Left ventricle myocardium inferior (tissue), 1 donor: Measurements from ENCODE around the gene TENT4B. TPM values are rescaled to one million over a fixed set of nuclear protein-coding genes. Genes with fewer than 3 reads are reported as not detected.

Experiments used
- DNase-seq: peaks from one replicate; pipeline ENCODE4 v3.0.0-alpha.2; 2020
- H3K27ac ChIP-seq: fragments of 200-600 bp; replicated peaks from 2 replicates; pipeline ENCODE4 v1.8.0; 2021
- H3K27me3 ChIP-seq: fragments of 200-600 bp; 2 replicates; pipeline ENCODE4 v1.8.0; 2021; ENCODE audit warnings: low read depth
- H3K36me3 ChIP-seq: fragments of 200-600 bp; 2 replicates; pipeline ENCODE4 v1.8.0; 2021
- H3K4me1 ChIP-seq: fragments of 200-600 bp; 2 replicates; pipeline ENCODE4 v1.8.0; 2021
- H3K4me3 ChIP-seq: fragments of 200-600 bp; 2 replicates; pipeline ENCODE4 v1.8.0; 2021; ENCODE audit warnings: mild to moderate bottlenecking, moderate library complexity
- H3K9me3 ChIP-seq: fragments of 200-600 bp; replicated peaks from 2 replicates; pipeline ENCODE4 v1.8.0; 2021
- CTCF ChIP-seq: fragments of 200-600 bp; IDR thresholded peaks from 2 replicates; pipeline ENCODE4 v1.8.0; 2021; ENCODE audit warnings: antibody characterized with exemption, mild to moderate bottlenecking, borderline replicate concordance
- intact Hi-C: fragments of 100-400 bp; cut with micrococcal nuclease; formaldehyde crosslinking; loops from one replicate; pipeline ENCODE4 v1.11.0; 2022
- total RNA-seq: library from RNA; stranded (reverse); fragmentation: NEBNext Ultra II Directional; extraction: Animal tissue kit (Norgen Biotek cat#: 25700); gene quantifications from one replicate; pipeline ENCODE4 v1.2.1, GENCODE V29; 2021
- donor health status: DM: no; HTN: yes; CAD: no; lungs with severe emphysema.

TENT4B gene
- total RNA-seq, 1 donor from 2014 or later, result 7.5 TPM

DNA sequence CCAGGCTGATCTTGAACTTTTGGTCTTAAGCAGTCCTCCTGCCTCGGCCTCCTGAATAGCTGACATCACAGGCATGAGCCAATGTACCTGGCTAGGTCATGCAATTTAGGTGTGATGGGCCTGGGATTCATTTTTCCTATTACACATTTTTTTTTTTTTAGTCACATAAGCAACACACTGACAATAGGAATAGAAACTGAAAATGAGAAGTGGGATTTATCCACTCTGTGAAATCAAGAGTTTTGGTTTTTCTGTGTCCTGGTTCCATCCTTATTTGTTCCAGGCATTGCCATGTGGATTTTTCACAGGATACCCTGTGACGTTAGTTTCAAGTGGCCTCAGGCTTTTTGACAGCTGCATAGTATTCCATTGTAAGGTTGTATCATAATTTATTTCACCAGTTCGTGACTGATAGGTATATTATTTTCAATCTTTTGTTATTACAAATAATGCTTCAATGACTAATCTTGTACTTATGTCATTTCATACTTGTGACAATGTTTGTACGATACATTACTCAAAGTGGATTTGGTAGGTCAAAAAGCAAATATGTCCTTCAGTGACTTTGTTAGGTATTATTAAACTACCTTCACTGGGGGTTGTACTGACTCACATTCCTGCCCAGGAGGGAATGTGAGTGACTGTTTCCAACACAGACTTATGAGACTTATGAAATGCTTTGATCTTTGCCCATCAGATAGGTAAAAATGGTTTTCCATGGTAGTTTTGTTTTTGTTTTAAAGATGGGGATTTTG lies 123.9 kb downstream of the TENT4B start:
- DNase-seq, result no peak
- intact Hi-C loops, result no loop called here
- H3K9me3 ChIP-seq, result peaks cover 11% of the 10 kb centered on the region
- peaks cover 3% of the 10 kb centered on the region for H3K27me3 ChIP-seq
- H3K36me3 ChIP-seq, result no peaks in the 10 kb centered on the region
- no peak overlapping the region for H3K4me3 ChIP-seq
- H3K4me1 ChIP-seq, result peaks cover 8% of the 10 kb centered on the region
- no peak for TF ChIP-seq CTCF
- H3K27ac ChIP-seq, result peak overlapping the region; percentile 12

GRCh38 chr16:50278251-50278650 lies 125.1 kb downstream of the TENT4B start:
- no peak for DNase-seq
- no peak for TF ChIP-seq CTCF
- peak overlapping the region; percentile 33 for H3K27ac ChIP-seq
- H3K36me3 ChIP-seq, result no peaks in the 10 kb centered on the region
- H3K9me3 ChIP-seq, result peaks cover 11% of the 10 kb centered on the region
- peaks cover 3% of the 10 kb centered on the region for H3K27me3 ChIP-seq
- intact Hi-C loops, result no loop called here
- peaks cover 16% of the 10 kb centered on the region for H3K4me1 ChIP-seq
- no peak overlapping the region for H3K4me3 ChIP-seq

GRCh38 chr16:50279504-50279865 lies 126.4 kb downstream of the TENT4B start:
- DNase-seq, result no peak
- TF ChIP-seq CTCF, result no peak
- H3K27ac ChIP-seq, result peak overlapping the region; percentile 51

DNA sequence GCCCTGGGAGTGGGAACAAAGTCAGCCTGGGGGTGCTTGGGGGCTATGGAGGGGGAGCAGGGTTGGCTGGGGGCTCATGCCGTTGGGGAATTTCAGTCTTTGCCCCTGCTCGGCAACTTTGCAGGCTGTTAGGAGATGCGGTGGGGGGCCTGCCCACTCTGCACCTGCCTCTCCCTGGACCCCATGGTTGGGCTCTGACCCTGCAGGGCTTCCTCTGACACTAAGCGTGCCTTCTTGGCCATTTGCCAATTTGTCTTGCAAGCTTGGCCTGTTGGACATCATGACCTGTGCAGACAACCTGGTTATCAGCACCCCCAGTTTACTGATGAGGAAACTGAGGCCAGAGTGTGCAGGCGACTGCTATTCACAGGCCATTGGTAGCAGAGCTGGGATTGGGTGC lies 127.8 kb downstream of the TENT4B start:
- intact Hi-C loops, result no loop called here
- Histone ChIP-seq H3K27ac (peak overlapping the region; percentile 19), H3K4me3 (no peak overlapping the region), H3K27me3 (peaks cover 3% of the 10 kb centered on the region), H3K9me3 (peaks cover 11% of the 10 kb centered on the region), H3K4me1 (peaks cover 29% of the 10 kb centered on the region), H3K36me3 (no peaks in the 10 kb centered on the region)
- no peak for TF ChIP-seq CTCF
- peak; percentile 10 for DNase-seq

More at GRCh38 chr16:50279504-50279865, 126.4 kb downstream of the TENT4B start:
- H3K36me3 ChIP-seq, result no peaks in the 10 kb centered on the region
- peaks cover 3% of the 10 kb centered on the region for H3K27me3 ChIP-seq
- peaks cover 27% of the 10 kb centered on the region for H3K4me1 ChIP-seq
- H3K9me3 ChIP-seq, result peaks cover 11% of the 10 kb centered on the region
- intact Hi-C loops, result no loop called here
- no peak overlapping the region for H3K4me3 ChIP-seq

Other genes with a start within 250 kb of the TENT4B start
- 18.9 TPM for gene CNEP1R1, start 128.1 kb upstream of the TENT4B start, total RNA-seq
- 9.0 TPM for gene HEATR3, start 87.3 kb upstream of the TENT4B start, total RNA-seq
- 9.7 TPM for gene ADCY7, start 113.2 kb downstream of the TENT4B start, total RNA-seq
- 52.3 TPM for gene BRD7, start 215.7 kb downstream of the TENT4B start, total RNA-seq